H9 (cell line): ENCODE data around the gene TP53BP2. TPM values are rescaled to one million over a fixed set of nuclear protein-coding genes. Genes with fewer than 3 reads are reported as not detected.

Experiments
- DNase-seq: peaks from one replicate; pipeline ENCODE4 v3.0.0-alpha.2; 2017
- H2AFZ ChIP-seq: one replicate; pipeline ENCODE4 v1.6.1; 2013; ENCODE audit warnings: mild to moderate bottlenecking, low read length, control low read depth, moderate library complexity
- H2AK5ac ChIP-seq: 2 replicates; pipeline ENCODE4 v1.6.1; 2013; ENCODE audit warnings: low read length, control low read depth, mixed read lengths; ENCODE audit not compliant: insufficient read length
- H2BK120ac ChIP-seq: one replicate; pipeline ENCODE4 v1.6.1; 2013; ENCODE audit warnings: low read depth, mild to moderate bottlenecking, low read length, control low read depth, inconsistent platforms; ENCODE audit not compliant: poor library complexity, severe bottlenecking
- H2BK12ac ChIP-seq: 2 replicates; pipeline ENCODE4 v1.6.1; 2013; ENCODE audit warnings: low read length, control low read depth, mixed read lengths, low read depth; ENCODE audit not compliant: insufficient read length
- H2BK15ac ChIP-seq: 2 replicates; pipeline ENCODE4 v1.6.1; 2013; ENCODE audit warnings: low read depth, low read length, control low read depth
- H2BK20ac ChIP-seq: one replicate; pipeline ENCODE4 v1.6.1; 2013; ENCODE audit warnings: low read depth, mild to moderate bottlenecking, low read length, control low read depth, inconsistent platforms; ENCODE audit not compliant: poor library complexity, severe bottlenecking
- H2BK5ac ChIP-seq: 2 replicates; pipeline ENCODE4 v1.6.1; 2013; ENCODE audit warnings: low read length, control low read depth, mixed read lengths; ENCODE audit not compliant: insufficient read length
- H3K14ac ChIP-seq: 2 replicates; pipeline ENCODE4 v1.6.1; 2013; ENCODE audit warnings: low read length, control low read depth; ENCODE audit not compliant: insufficient read depth
- H3K18ac ChIP-seq: 2 replicates; pipeline ENCODE4 v1.6.1; 2013; ENCODE audit warnings: low read depth, mild to moderate bottlenecking, mixed read lengths, low read length, control low read depth; ENCODE audit not compliant: insufficient read length
- H3K23ac ChIP-seq: 2 replicates; pipeline ENCODE4 v1.6.1; 2013; ENCODE audit warnings: low read length, control low read depth, mixed read lengths, low read depth; ENCODE audit not compliant: insufficient read length
- H3K23me2 ChIP-seq: 2 replicates; pipeline ENCODE4 v1.6.1; 2013; ENCODE audit warnings: low read depth, mild to moderate bottlenecking, mixed read lengths, low read length, control low read depth; ENCODE audit not compliant: insufficient read length, poor library complexity, severe bottlenecking
- H3K27ac ChIP-seq: 2 replicates; pipeline ENCODE4 v1.5.1; 2013; ENCODE audit warnings: low read length, control low read depth, mixed read lengths, low read depth; ENCODE audit not compliant: insufficient read length
- H3K27me3 ChIP-seq: 2 replicates; pipeline ENCODE4 v1.6.1; 2013; ENCODE audit warnings: low read length, control low read depth, inconsistent platforms; ENCODE audit not compliant: insufficient read depth
- H3K4ac ChIP-seq: 2 replicates; pipeline ENCODE4 v1.6.1; 2013; ENCODE audit warnings: low read depth, mild to moderate bottlenecking, control low read depth, inconsistent platforms, low read length, moderate library complexity
- H3K4me1 ChIP-seq: 2 replicates; pipeline ENCODE4 v1.6.1; 2013; ENCODE audit warnings: low read length, control low read depth, inconsistent platforms; ENCODE audit not compliant: insufficient read depth
- H3K4me2 ChIP-seq: 2 replicates; pipeline ENCODE4 v1.6.1; 2013; ENCODE audit warnings: low read length, control low read depth, mixed read lengths; ENCODE audit not compliant: insufficient read length, insufficient read depth
- H3K56ac ChIP-seq: 2 replicates; pipeline ENCODE4 v1.6.1; 2013; ENCODE audit warnings: low read depth, mild to moderate bottlenecking, mixed read lengths, low read length, control low read depth; ENCODE audit not compliant: insufficient read length
- H3K79me1 ChIP-seq: 2 replicates; pipeline ENCODE4 v1.6.1; 2013; ENCODE audit warnings: low read depth, mild to moderate bottlenecking, moderate library complexity, low read length, control low read depth, inconsistent platforms; ENCODE audit not compliant: insufficient read depth, poor library complexity, severe bottlenecking
- H3K79me2 ChIP-seq: 2 replicates; pipeline ENCODE4 v1.6.1; 2013; ENCODE audit warnings: low read length, control low read depth, inconsistent platforms; ENCODE audit not compliant: insufficient read depth
- H3K9ac ChIP-seq: 2 replicates; pipeline ENCODE4 v1.6.1; 2013; ENCODE audit warnings: low read length, control low read depth, mixed read lengths; ENCODE audit not compliant: insufficient read length; ENCODE audit errors: extremely low read depth
- H3K9me3 ChIP-seq: one replicate; pipeline ENCODE4 v1.6.1; 2013; ENCODE audit warnings: low read depth, low read length, inconsistent platforms; ENCODE audit not compliant: control insufficient read depth
- H3T11ph ChIP-seq: one replicate; pipeline ENCODE4 v1.6.1; 2013; ENCODE audit warnings: mild to moderate bottlenecking, low read length, control low read depth, inconsistent platforms
- H4K20me1 ChIP-seq: one replicate; pipeline ENCODE4 v1.6.1; 2013; ENCODE audit not compliant: control insufficient read depth, insufficient read length, insufficient read depth
- H4K5ac ChIP-seq: 2 replicates; pipeline ENCODE4 v1.6.1; 2013; ENCODE audit warnings: low read depth, mild to moderate bottlenecking, mixed read lengths, low read length, control low read depth; ENCODE audit not compliant: insufficient read length
- H4K8ac ChIP-seq: replicated peaks from 2 replicates; pipeline ENCODE4 v1.6.1; 2013; ENCODE audit warnings: low read length, control low read depth, mixed read lengths, low read depth; ENCODE audit not compliant: insufficient read length
- H4K91ac ChIP-seq: 2 replicates; pipeline ENCODE4 v1.6.1; 2013; ENCODE audit warnings: low read depth, mild to moderate bottlenecking, moderate library complexity, mixed read lengths, low read length, control low read depth; ENCODE audit not compliant: insufficient read length
- H3K27ac Mint-ChIP-seq, 3 experiments: 2 replicates in 2 of 3; 3 replicates in 1 of 3; pipeline ENCODE4 v1.8.0; 2020 to 2021; ENCODE audit warnings: mixed read lengths in 3 of 3, mild to moderate bottlenecking in 1 of 3, moderate library complexity in 1 of 3
- H3K27me3 Mint-ChIP-seq: 2 replicates; pipeline ENCODE4 v1.8.0; 2021; ENCODE audit warnings: low read depth, mild to moderate bottlenecking, moderate library complexity, mixed read lengths
- H3K36me3 Mint-ChIP-seq, 3 experiments: 2 replicates in 2 of 3; 3 replicates in 1 of 3; pipeline ENCODE4 v1.8.0; 2020 to 2021; ENCODE audit warnings: low read depth in 3 of 3, mixed read lengths in 3 of 3; ENCODE audit not compliant: insufficient read depth in 1 of 3
- H3K4me1 Mint-ChIP-seq, 2 experiments: 2 replicates each; pipeline ENCODE4 v1.8.0; 2020; ENCODE audit warnings: mixed read lengths in 2 of 2
- H3K4me3 Mint-ChIP-seq, 2 experiments: 2 replicates in 1 of 2; 3 replicates in 1 of 2; pipeline ENCODE4 v1.8.0; 2020 to 2021; ENCODE audit warnings: mild to moderate bottlenecking in 2 of 2, mixed read lengths in 2 of 2, moderate library complexity in 1 of 2
- H3K9me3 Mint-ChIP-seq, 2 experiments: 2 replicates in 1 of 2; 3 replicates in 1 of 2; pipeline ENCODE4 v1.8.0; 2020; ENCODE audit warnings: mild to moderate bottlenecking in 2 of 2, mixed read lengths in 2 of 2, moderate library complexity in 1 of 2
- WGBS: extraction: QIAGEN DNeasy Blood & Tissue Kit; methylation state at CpG from one replicate; pipeline ENCODE4 v1.1.7; 2013; ENCODE audit warnings: missing lambda C conversion rate, low lambda C conversion rate, mixed read lengths; ENCODE audit not compliant: insufficient read length; ENCODE audit errors: extremely low coverage; 5-methylcytosine and 5-hydroxymethylcytosine counted together
- total RNA-seq: library from RNA; stranded (reverse); gene quantifications from 2 replicates; pipeline ENCODE4 v1.2.1, GENCODE V29; 2021
- TF ChIP-seq, protein P1 (sequence below): fragments of 200-600 bp; sonication (generic); conservative IDR thresholded peaks from 3 replicates; pipeline ENCODE4 v1.8.0; 2021; ENCODE audit warnings: antibody characterized with exemption, mild to moderate bottlenecking

The TP53BP2 gene
- total RNA-seq, 1 experiment from 2014 or later: 49.7 TPM

DNA sequence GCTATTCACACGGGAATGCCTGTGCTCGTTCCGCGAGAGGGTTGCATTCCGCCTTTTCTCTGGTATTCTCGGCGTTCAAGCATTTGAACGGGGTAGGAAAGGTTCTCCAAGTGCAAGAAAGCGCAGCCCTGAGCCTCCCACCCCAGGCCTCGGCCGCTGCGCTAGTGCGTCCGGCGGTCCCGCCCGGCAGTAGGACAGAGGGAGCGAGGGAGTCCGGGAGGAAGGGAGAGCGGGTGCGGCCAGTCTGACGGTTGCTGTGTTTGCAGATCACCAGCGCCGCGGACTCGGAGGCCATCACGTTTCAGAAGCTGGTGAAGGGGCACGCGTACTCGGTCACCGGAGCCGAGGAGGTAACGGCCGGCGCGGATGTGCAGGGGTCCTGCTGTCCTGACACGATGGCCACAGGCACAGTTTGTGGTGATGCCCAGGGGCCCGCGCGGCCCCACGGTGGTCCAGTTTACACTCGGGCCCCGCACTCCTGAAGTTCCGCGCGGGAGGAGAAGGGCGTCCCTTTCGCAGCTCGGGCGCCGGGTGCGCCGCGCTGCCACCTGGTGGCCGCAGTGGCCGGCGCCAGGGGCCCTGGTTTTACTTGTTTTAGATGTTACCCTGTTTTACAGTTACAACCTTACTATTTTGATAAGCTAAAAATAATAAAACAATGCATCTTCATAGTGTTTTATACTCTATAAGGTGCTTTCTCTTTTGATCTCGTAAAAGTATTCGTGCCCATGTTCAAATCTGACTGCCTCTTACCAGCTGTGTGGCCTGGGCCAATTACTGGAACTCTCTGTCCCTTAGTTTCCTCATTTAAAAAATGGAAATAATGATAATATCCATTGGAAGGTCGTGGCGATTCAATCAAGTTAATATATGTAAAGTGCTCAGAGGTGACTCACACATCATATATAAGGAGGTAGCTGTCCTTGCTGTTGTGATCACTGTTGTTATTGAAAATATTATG lies 96.7 kb downstream of the TP53BP2 start:
- H3K9me3 Mint-ChIP-seq: no peaks in the 10 kb centered on the region
- DNase-seq: peak; percentile 58
- peak overlapping the region; percentile 39 for H3K9ac ChIP-seq
- H2AK5ac ChIP-seq: no peak overlapping the region
- H3K56ac ChIP-seq: no peak overlapping the region
- H3K79me1 ChIP-seq: no peaks in the 10 kb centered on the region
- H2BK15ac ChIP-seq: no peak overlapping the region
- H3K18ac ChIP-seq: peak overlapping the region; percentile 81
- H3K79me2 ChIP-seq: no peaks in the 10 kb centered on the region
- H3K14ac ChIP-seq: peak overlapping the region; percentile 91
- H3K27ac ChIP-seq: no peak overlapping the region
- H3K36me3 Mint-ChIP-seq: peaks cover 7 to 30% (median 27%) of the 10 kb centered on the region in 3 experiments; a peak in 6 of 7 replicates
- no peak overlapping the region for H2BK12ac ChIP-seq
- H3K4me2 ChIP-seq: peak overlapping the region; percentile 82
- H3K9me3 ChIP-seq: no peaks in the 10 kb centered on the region
- peak overlapping the region in 2 of 3 experiments; percentile 52 to 70; a peak in 2 of 7 replicates for H3K27ac Mint-ChIP-seq
- H4K5ac ChIP-seq: no peak overlapping the region
- no peak overlapping the region for H4K91ac ChIP-seq
- peaks cover 14% of the 10 kb centered on the region; the same call in 1 of the 2 replicates for H3K27me3 ChIP-seq
- no peak overlapping the region for H3K23ac ChIP-seq
- H2BK5ac ChIP-seq: no peak overlapping the region
- TF ChIP-seq, protein P1, sequence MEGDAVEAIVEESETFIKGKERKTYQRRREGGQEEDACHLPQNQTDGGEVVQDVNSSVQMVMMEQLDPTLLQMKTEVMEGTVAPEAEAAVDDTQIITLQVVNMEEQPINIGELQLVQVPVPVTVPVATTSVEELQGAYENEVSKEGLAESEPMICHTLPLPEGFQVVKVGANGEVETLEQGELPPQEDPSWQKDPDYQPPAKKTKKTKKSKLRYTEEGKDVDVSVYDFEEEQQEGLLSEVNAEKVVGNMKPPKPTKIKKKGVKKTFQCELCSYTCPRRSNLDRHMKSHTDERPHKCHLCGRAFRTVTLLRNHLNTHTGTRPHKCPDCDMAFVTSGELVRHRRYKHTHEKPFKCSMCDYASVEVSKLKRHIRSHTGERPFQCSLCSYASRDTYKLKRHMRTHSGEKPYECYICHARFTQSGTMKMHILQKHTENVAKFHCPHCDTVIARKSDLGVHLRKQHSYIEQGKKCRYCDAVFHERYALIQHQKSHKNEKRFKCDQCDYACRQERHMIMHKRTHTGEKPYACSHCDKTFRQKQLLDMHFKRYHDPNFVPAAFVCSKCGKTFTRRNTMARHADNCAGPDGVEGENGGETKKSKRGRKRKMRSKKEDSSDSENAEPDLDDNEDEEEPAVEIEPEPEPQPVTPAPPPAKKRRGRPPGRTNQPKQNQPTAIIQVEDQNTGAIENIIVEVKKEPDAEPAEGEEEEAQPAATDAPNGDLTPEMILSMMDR: peak; percentile 98
- H3K4ac ChIP-seq: no peak overlapping the region
- H3K4me3 Mint-ChIP-seq: peak overlapping the region; percentile 79 to 87
- H3K27me3 Mint-ChIP-seq: peaks cover 24% of the 10 kb centered on the region
- no peak overlapping the region for H2BK120ac ChIP-seq
- peaks cover 15 to 16% of the 10 kb centered on the region in 2 experiments for H3K4me1 Mint-ChIP-seq
- no peak overlapping the region for H2BK20ac ChIP-seq
- no peaks in the 10 kb centered on the region for H4K20me1 ChIP-seq
- peaks cover 8% of the 10 kb centered on the region; the same call in 1 of the 2 replicates for H3K4me1 ChIP-seq
- no peak overlapping the region for H2AFZ ChIP-seq
- H4K8ac ChIP-seq: no peak overlapping the region
- WGBS: no CpG with 5 or more reads among the region's 61 CpGs
- H3T11ph ChIP-seq: no peak overlapping the region
- H3K23me2 ChIP-seq: peaks cover 7% of the 10 kb centered on the region
